K562 (cell line): Measurements from ENCODE around the gene AP4E1. TPM values are rescaled to one million over a fixed set of nuclear protein-coding genes. Genes with fewer than 3 reads are reported as not detected.

Experiments used
- AFF1 ChIP-seq, 2 experiments: fragments of 450-650 bp; IDR thresholded peaks; 2 replicates each; pipeline ENCODE4 v1.6.1; 2018; ENCODE audit warnings: mild to moderate bottlenecking in 2 of 2, low read depth in 1 of 2; ENCODE audit not compliant: partially characterized antibody in 2 of 2
- BRD9 ChIP-seq: fragments of 450-650 bp; IDR thresholded peaks from 2 replicates; pipeline ENCODE4 v1.6.1; 2018; ENCODE audit warnings: low read depth; ENCODE audit not compliant: partially characterized antibody
- FOXA3 ChIP-seq, 2 experiments: fragments of 450-650 bp in 1 of 2; sonication (generic) in 1 of 2; formaldehyde crosslinking; IDR thresholded peaks in 1 of 2; conservative IDR thresholded peaks in 1 of 2; 2 replicates each; pipeline versions ENCODE4 v1.4.0 to v1.8.0; 2020 to 2022; ENCODE audit warnings: mild to moderate bottlenecking in 2 of 2, missing genetic modification reagents in 1 of 2
- NELFE ChIP-seq: IDR thresholded peaks from 2 replicates; pipeline ENCODE4 v1.6.1; 2011; ENCODE audit warnings: mild to moderate bottlenecking; ENCODE audit not compliant: insufficient read depth, insufficient read length
- ZBTB40 ChIP-seq, 2 experiments: fragments of 450-650 bp in 1 of 2; sonication (generic) in 1 of 2; formaldehyde crosslinking in 1 of 2; IDR thresholded peaks; 2 replicates each; pipeline versions ENCODE4 v1.7.1 to v1.9.0; 2016 to 2022; ENCODE audit warnings: inconsistent platforms in 1 of 2, mild to moderate bottlenecking in 1 of 2, missing genetic modification reagents in 1 of 2
- ZNF316 ChIP-seq: fragments of 450-650 bp; IDR thresholded peaks from 2 replicates; pipeline ENCODE4 v1.6.1; 2016
- polyA plus RNA-seq, 8 experiments: library from polyadenylated mRNA; depleted of rRNA in 4 of 8; stranded (reverse) in 5 of 8; unstranded in 3 of 8; fragments of >200 nt; fragmentation: Nextera tagmentation in 2 of 8; fragmentation: Illumina TruSeq in 1 of 8; extraction: Ambion mirVana in 2 of 8; extraction: Trizol in 1 of 8; gene quantifications; 2 replicates each; pipeline versions ENCODE4 v1.2.1 to v1.2.3, GENCODE V29; 2011 to 2014; ENCODE audit warnings: inconsistent platforms in 1 of 8, missing spikeins in 1 of 8
- total RNA-seq, 7 experiments: library from RNA; depleted of rRNA in 6 of 7; stranded (reverse); fragments of >200 nt in 6 of 7; fragmentation: Illumina TruSeq in 2 of 7; extraction: Trizol in 2 of 7; gene quantifications; 2 replicates each; pipeline versions ENCODE4 v1.2.1 to v1.2.3, GENCODE V29; 2011 to 2021; ENCODE audit warnings: low replicate concordance in 1 of 7

Gene AP4E1
- total and polyA plus RNA-seq, 9 of the 15 experiments (the other 6 are each of a cell fraction or from before 2014, with no cell fraction given) = 1.3 to 11.5 (median 4.4) TPM

- TF ChIP-seq ZBTB40 (IDR thresholded peaks at IDR 0.05) (0 out of 2 replicates have a peak, but pooled peaks have one; percentile 61), ZBTB40 (CRISPR knock-in tag; IDR thresholded peaks at IDR 0.05) (no peak), FOXA3 (CRISPR knock-in tag; conservative IDR thresholded peaks at IDR 0.05 in 1 of 2, IDR thresholded peaks at IDR 0.05 in 1 of 2) (0 out of 4 replicates have a peak, but pooled peaks of 1 of the 2 experiments have one; percentile 33), BRD9 (no peak), ZNF316 (0 out of 2 replicates have a peak, but pooled peaks have one; percentile 40), NELFE (no peak), AFF1 (IDR thresholded peaks at IDR 0.05; ENCODE audit: low read depth in 1 of 2, partially characterized antibody in 2 of 2) (no peak)
Measured at GRCh38 chr15:51004103-51004551, 95.6 kb downstream of the AP4E1 start (continued).
